PC-3 (cell line): ENCODE results near the gene ARHGAP25.

ENCODE experiments used
- EZH2 ChIP-seq: fragments of 300-600 bp; sonication (generic); IDR thresholded peaks from one replicate; pipeline ENCODE4 v1.6.1; 2017; ENCODE audit warnings: antibody characterized with exemption, mild to moderate bottlenecking, low read length; ENCODE audit not compliant: unreplicated experiment
- TF ChIP-seq, protein P1 (sequence below): fragments of 300-600 bp; sonication (generic); conservative IDR thresholded peaks from 2 replicates; pipeline ENCODE4 v1.5.1; 2017; ENCODE audit warnings: antibody characterized with exemption, low read depth, mild to moderate bottlenecking, low read length

DNA sequence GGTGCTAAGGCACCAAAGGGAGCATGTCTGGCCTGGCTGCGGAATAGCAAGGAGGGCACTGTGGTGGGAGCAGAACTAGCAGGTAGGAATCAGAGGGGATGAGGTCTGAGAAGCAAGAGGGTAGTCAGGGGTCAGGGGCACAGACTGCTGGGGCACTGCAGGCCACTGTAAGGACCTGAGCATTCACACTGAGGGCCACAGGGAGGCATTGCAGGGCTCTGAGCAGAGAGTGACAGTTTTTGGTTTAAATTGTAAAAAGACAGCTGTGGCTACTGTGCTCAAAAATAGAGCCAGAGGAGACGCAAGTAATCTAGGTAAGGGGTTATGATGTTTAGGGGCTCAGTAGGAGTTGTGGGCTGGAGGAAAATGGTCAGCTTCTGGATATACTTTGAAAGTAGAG is 41.5 kb downstream of the ARHGAP25 start:
- TF ChIP-seq EZH2, result no peak
- TF ChIP-seq, protein P1, sequence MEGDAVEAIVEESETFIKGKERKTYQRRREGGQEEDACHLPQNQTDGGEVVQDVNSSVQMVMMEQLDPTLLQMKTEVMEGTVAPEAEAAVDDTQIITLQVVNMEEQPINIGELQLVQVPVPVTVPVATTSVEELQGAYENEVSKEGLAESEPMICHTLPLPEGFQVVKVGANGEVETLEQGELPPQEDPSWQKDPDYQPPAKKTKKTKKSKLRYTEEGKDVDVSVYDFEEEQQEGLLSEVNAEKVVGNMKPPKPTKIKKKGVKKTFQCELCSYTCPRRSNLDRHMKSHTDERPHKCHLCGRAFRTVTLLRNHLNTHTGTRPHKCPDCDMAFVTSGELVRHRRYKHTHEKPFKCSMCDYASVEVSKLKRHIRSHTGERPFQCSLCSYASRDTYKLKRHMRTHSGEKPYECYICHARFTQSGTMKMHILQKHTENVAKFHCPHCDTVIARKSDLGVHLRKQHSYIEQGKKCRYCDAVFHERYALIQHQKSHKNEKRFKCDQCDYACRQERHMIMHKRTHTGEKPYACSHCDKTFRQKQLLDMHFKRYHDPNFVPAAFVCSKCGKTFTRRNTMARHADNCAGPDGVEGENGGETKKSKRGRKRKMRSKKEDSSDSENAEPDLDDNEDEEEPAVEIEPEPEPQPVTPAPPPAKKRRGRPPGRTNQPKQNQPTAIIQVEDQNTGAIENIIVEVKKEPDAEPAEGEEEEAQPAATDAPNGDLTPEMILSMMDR, result no peak
